Fibroblast of skin of abdomen (primary cell): ENCODE measurements around the gene YTHDF1.
"Not testable (repeated sequence)": the region's sequence is repeated elsewhere in the genome, so short reads cannot be mapped to it uniquely, and the experiment has no call there.

Source experiments
- DNase-seq: peaks from one replicate; pipeline ENCODE4 v3.0.0-alpha.2; 2013

YTHDF1 gene

DNA sequence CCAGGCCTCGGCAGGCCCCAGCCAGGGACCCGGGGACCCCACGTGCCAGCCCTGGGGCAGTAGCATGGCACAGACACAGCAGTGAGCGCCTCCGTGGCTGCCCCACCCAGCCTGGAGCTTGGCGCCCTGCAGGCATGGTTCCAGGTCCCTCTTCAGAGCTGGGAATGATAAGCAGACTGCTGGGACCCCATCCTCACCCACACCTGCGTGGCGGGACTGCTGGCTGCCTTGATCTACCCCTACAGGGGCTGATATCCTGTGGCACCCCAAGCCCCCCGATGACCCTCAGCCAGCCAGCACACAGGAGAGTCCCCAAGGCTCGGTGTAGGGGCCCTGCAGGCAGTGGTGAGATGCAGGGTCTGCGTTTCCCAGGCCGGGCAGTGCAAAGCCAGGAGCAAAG is 47.1 kb downstream of the YTHDF1 start:
- DNase-seq: no peak

DNA sequence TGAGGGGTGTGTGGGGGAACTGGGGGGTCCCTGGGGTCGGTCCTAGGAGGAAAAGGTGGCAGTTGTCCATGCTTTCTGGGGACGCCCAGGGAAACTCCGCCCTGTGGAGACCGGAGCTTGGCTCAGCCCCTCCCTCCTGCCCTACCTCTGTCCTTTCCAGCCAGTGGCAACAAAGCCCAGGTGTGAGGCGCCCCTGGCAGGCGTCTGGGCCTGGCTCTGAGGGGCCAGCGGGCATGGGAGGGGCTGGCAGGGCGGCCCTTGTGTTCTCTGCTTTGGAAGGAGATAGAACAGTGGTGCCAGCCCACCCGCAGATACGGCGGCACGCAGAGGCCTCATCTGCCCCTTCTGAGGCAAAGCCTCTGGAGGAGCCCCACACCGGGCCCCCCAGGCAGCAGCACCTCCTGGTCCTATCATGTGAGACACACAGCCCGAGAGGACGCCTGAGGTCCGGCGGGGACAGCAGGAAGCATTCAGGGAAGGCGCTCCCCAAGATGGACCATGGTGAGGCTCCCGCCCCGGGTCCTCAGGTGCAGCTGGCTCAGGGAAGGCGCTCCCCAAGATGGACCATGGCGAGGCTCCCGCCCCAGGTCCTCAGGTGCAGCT is 47.9 kb downstream of the YTHDF1 start:
- no peak for DNase-seq

DNA sequence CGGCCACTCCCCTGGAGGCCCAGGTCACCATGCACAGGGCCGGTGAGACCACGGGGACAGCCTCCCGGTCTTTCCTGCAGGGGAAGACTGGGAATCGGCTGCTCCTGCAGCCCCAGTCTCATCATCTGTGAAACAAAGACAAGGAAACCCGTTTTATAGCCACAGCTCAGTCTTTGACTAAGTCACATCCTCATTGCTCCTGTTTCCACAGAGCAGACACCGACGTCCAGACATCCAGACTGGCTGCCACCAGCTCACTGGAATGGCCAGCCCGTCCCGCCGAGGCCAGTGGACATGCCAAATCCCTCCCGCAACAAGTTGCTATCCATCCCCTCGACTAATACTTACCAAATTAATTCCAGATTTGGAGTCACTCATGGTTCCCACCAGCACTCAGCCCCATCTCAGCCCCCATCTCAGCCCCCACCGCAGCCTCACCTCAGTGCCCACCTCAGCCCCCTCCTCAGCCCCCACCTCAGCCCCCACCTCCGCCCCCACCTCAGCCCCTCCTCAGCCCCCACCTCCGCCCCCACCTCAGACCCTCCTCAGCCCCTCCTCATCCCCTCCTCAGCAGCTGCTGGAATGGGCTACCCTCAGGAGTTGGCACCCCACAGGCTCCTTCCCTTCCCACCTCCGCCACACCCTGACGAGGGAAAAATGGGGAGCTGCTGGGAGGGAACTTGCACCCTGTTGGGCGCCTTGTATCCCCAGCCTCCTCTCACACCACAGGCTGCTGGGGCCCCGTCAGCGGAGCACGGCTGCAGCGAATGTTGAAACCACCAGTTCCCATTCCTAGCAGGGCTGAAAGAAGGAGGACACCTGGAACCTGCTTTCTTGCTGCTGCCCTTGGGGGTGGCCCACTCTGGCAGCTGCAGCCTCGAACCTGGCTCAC is 48.7 kb downstream of the YTHDF1 start:
- no peak for DNase-seq

DNA sequence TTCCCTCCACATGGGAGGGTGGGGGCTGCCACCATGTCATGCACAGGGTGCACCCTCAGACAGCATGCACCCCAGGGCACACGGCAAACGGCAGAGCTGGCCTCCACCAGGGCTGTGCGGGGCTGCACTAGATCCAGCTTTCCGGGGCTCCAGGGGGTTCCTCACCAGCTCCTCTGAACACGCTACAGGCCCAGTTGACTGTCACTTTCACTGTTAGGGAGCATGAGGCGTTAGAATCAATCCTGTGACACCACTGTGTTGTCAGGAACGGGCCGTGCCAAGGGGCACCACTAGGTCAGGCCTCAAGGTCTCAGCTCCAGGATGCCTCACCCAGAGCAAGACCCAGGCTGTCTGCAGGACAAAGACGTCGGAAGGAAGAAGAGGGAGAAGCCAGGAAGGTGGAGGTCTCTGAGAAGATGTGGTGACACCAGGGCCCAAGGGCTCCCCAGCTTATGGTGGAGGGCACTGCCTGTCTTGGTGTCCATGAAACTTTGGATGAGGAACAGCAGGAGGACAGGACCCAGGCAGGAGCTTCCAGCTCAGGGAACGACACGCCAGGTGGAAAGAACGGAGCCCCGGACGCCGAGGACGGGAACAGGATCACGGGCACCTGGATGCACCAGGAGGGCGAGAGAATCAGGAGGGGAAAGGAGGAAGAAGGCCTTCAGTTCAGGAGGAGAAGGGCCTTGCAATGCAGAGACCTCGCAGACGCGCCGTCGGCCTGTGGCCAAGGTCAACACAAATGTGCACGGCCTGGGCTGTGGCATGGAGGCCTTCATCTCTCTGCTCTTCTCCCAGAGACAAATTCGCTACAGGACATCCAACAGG is 49.5 kb downstream of the YTHDF1 start:
- DNase-seq: no peak

DNA sequence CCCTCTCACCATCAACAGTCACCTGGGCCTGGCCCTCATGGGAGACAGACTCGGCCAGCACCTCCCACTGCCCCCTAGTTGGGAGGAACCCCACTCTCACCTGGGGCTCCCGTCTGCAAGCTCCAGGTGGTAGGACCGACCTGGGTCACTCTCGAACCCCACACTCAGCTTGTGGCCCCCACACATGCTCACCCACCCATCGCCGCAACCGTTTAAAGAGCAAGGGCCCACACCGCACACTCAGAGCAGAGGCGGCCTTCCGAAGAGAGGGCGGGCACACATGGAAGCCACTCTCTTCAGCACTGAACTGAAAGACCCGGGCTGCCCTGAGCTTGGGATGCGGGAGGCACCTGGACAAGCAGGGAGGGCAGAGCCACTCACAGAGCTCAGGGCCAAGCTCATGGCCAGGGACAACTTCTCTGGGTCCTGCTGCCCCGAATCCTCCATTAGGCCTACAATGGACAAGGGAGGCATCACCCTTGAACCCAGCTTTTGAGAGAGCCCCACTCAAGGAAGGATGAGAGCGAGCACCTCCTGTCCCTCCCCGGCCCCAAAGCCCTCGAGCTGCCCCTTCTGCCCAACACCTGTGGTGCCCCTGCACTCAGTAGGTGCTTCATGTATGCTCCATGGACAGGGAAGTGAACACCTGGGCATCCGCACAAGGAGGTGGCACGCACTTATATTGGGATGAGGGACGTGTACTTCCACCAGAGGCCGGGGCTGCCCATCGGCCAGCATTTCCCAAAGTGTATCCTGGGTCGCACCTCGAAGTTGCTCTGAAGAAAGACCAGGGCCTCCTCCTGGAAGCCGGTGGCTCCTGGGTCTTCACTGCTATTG is 50.4 kb downstream of the YTHDF1 start:
- DNase-seq: no peak

DNA sequence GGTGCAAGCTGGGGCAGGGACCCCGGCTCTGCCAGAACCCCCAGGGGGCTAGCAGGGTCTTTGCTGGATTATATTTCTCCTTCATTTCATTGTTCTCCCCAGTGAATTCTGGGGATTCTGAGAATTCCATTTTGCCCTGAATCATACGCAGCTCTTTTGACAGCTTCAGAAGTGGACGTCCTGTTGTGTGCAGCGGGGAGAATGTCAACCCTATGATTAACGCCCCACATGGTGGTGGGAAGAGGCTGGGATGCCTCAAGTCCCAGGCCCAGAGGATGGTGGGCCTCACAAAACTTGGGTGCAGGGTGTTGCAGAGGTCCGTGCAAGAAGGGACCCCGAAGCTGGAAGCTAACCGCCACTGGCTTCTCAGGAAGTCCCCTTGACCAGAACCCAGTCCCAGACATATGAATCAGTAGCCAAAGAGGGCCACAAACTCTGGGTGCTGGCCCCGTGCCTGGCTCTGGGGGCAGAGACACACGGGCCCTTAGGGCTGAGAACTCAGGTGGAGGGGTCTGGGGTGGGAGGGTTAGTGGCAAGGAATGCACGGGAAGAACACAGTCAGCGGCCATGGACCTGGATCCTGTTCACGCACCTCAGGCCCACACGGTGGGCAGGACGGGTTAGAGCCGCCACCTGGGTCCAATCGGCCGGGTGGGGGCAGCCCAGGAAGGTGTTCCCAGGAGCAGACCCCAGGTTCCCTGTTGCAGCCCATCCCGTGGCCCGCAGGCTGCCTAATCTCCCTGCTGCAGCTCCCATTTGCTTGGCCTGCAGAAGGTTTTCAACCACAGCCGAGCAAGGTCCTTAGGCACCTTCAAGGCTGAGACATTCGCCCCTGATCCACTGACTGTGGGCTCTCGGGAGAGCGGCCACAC is 51.2 kb downstream of the YTHDF1 start:
- DNase-seq: no peak

DNA sequence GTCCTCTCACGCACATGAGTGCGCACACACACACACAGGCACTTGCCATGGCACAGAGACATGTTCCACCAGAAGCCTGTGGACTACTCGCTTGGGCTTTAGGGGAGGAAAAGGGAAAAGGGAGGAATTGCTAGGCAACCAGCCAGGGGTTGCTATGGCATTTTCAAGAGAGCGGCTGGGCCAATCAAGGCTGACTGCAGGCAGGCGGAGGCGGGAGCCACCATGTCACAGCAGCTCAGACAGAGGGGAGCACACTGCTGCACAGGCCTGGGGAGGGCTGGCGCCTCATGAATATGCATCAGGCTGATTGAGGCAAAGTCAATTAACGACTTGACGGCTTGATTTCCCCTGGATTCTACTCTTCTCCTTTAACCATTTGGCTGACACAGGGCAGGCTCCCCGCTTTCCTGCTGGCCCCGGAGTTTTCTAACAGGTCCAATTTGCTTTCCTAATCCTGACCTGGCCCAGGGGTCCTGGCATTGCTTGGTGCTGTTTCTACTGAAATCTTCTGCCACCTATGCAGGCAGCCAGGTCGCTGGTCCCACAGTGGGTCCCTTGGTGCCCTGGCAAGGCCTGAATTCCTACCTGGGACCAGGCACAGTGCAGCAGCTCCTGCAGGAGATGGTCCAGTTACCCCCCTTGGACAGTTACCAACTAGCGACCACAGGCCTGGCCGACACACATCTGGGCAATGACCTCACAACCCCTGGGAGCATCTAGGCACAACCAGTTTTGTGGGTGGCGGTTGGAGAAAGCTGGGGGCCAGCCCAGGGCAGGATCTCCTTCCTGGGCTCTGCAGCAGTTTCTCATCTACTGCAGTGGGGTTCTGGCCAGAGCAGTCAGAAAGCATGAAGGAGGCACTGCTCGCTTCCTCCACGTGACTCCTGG is 52.1 kb downstream of the YTHDF1 start:
- no peak for DNase-seq

DNA sequence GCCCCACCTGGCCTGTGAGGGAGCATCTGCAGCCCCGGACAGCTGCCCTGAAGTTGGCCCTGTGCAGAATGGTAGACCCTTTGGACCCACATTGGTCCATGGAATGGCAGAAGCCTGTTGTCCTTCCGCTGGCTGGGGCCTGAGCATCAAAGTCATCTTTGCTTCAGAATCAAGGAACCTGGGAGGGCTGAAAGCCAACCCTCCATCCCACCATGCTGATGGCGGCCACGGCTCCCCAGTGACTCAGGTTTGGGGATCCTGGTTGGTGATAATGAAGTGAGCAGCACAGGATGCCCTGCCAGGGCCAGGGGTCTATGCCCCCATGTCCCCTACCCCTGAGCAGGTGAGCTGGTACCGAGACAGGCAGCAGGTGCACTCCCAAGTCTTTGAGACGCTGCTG is 52.8 kb downstream of the YTHDF1 start:
- DNase-seq: no peak

DNA sequence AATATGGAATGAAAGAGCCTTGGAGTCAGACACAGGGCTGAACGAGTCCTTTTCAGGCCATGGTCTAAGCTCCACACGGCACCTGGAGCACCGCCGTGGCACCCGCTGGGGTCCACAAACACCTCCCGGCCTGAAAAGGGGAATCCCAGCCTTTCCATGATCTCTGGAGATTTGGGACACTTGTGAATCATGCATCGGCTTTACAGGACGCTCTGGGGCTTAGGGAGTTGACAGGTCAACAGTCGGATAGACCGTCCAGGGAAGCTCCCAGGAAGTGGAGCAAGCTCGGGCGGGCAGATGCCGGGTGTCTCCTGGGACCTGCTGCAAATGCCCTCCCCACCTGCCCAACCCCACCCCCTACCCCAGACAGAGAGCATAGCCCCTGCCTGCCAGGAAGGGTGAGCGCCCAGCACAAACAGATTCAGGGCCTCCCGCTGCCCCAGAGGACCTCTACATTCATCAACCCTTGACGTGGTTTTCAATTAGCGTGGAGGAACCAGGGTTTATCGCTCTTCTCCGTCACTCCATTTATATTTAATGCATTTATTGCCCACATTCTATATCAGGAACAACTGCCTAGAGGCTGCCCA is 53.6 kb downstream of the YTHDF1 start:
- no peak for DNase-seq

DNA sequence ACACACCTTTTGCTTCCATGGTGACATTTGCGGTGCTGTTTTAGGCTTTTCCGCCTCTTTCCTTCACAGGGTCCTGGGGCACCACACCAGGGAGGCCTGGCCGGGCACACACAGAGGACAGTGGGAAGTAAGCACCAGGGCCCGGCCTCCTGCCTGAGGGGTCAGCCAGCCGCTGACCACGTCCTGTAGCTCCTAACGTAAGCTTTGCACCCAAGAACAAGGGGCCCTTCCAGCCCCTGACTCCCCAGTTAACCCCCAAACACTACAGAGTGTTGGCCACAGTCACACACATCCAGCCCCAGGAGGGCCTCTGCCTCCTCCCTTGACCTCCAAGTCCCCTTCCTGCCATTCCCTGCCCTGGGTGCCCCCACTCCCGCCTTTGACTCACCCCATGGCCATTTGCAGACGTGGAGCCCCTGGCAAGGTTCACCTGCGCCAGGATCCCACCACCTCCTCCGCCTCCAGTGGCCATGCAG is 54.7 kb downstream of the YTHDF1 start:
- no peak for DNase-seq

DNA sequence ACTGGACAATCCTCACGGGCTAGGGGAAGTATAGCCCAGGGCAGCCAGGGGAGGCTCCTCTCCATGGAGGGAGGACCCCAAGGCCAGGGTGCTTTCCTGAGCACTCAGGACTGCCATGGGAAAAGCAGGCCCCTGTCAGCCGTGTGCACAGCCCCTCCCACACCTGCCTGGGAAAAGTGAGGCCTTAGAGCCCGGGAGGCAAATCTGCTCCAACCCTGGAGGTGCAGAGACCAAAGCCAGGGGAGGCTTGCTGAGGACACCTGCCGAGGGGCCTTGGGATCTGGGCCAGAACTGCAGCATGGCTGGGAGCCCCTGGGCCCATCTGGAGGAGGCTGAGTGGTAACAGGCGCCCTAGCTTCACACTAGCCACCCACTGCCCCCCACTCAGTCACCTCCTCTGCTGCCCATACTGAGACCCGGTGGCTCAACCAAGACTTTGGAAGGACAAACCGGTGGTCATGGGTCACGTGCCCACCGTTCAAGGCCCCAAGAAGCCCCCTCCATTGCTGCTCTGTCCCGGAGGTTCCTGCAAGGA is 55.2 kb downstream of the YTHDF1 start:
- DNase-seq: no peak

DNA sequence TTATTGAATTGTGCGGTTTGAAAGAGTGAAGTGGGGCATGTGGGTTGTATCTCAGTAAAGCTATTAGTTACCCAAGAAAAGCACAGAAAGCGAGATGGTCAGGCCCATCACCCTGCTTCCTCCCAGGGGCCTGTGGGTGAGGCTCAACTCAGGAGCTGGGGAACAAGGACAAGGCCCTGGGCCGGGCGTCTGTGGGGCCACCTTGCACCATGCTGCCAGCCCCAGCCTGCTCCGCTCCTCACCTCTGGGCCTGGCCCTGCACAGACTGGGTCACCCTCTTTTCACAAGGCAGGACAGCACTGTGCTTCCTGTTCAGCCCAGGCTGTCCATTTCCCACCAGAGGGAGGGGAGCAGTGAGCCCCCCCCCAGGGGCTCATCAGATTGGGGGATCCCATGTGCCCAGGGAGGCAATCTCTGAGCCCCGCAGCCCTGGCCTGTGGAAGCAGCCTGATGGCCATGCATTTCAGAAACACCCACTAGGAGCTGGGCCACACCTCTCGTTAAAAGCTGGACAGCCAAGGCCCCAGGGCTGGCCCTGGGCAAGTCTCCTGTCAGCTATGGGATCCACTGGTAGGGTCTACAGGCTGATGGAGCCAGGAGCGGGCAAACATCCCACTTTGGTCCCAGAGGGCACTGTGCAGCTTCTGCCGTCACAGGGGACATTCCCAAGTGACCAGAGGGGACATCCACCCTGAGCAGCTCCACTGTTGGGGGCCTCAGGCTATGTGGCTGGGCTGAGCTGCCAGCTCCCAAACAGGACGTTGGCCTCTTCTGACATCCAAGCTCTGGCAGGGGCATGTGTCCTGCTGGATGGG is 55.9 kb downstream of the YTHDF1 start:
- DNase-seq: no peak

DNA sequence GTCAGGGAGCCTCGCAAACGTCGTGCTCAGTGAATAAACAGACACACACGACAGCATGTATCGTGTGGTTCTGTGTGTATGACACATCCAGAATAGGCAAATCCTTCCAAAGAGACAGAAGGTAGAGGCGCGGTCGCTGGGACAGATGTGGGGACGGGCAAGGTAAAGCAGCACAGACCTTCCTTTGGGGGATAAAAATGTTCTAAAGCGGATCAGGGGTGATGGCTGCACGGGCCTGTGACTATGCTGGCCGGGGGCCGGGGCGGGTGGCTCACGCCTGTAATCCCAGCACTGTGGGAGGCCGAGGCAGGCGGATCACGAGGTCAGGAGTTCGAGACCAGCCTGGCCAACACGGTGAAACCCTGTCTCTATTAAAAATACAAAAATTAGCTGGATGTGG is 56.7 kb downstream of the YTHDF1 start:
- DNase-seq: not testable (repeated sequence)

DNA sequence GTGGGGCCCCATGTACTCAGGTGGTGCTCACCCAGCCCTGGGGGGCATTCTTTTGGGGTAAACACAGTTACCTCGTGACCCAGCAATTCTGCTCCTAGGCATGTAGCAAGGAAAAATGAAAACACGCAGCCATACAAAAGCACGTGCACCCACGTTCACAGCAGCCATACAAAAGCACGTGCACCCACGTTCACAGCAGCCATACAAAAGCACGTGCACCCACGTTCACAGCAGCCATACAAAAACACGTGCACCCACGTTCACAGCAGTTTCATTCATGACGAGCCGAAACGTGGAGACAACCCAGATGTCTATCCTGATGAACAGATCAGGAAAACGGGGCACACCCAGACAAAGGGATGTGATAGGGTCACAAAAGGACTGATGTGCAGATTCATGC is 57.1 kb downstream of the YTHDF1 start:
- DNase-seq: no peak

DNA sequence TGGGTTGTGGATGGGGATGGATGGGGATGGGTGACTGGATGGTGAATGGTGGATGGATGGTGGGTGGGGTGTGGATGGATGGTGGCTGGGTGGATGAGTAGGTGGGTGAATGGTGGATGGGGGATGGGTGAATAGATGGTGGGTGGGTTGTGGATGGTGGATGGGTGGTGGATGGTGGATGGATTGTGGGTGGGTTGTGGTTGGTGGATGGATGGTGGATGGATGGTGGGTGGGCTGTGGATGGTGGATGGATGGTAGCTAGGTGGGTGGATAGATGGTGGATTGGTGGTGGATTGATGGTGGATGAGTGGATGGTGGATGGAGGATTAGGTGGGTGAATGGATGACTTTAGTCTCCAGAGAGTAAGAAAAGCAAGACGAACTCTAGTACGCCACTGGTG is 57.6 kb downstream of the YTHDF1 start:
- no peak for DNase-seq

DNA sequence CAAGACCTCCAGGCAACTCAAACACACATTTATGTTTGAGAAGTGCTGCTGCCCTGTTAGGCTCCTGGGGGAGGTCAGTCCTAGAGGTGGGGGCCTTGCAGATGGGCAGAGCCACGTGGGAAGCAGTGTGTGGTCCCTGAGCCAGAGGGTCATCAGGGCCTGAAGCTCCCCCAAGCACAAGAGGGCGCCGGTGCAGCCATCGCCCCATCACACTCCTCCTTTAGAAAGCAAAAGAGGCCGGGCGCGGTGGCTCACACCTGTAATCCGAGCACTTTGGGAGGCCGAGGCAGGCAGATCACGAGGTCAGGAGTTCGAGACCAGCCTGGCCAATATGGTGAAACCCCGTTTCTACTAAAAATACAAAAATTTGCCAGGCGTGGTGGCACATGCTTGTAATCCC is 58.5 kb downstream of the YTHDF1 start:
- DNase-seq: not testable (repeated sequence)

DNA sequence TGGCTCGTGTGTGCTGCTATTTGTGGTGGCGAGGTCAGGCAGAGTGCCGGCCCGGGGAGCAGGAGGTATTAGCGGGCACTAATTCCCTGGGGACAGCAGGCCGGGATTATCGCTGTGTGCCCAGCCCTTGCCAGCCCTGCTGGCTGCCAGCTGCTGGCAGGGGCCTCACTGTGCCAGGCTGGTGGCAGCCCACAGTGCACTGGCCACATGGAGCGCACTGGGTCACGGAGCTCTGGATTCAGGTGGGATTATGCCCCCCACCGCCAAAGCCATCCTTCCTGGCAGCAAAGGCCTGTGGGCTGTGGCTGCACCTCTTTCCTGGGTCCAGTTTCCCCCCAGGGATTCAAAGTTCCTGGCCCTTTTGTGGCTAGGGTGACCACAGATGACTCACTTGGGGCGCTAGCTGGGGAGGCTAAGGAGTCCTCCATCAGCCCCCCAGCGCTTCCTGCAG is 59.7 kb downstream of the YTHDF1 start:
- DNase-seq: no peak
